Neural cell (in vitro differentiated cells): ENCODE data around the gene LEP. TPM values are rescaled to one million over a fixed set of nuclear protein-coding genes. Genes with fewer than 3 reads are reported as not detected.

Experiments used
- H2AFZ ChIP-seq: fragments of 200-600, 300-800 bp; sonication (generic), shearing (Covaris generic); 2 replicates; pipeline ENCODE4 v1.6.0; 2014; ENCODE audit warnings: low read depth, mild to moderate bottlenecking, antibody characterized with exemption, low read length, moderate library complexity
- H3F3A ChIP-seq: fragments of 200-600 bp; shearing (Covaris generic); 2 replicates; pipeline ENCODE4 v1.6.1; 2016; ENCODE audit warnings: mild to moderate bottlenecking, moderate library complexity, mixed read lengths, antibody characterized with exemption, low read length; ENCODE audit not compliant: insufficient read depth, poor library complexity, severe bottlenecking
- H3K27ac ChIP-seq: fragments of 200-600, 300-800 bp; sonication (generic), shearing (Covaris generic); 2 replicates; pipeline ENCODE4 v1.5.1; 2014; ENCODE audit warnings: mild to moderate bottlenecking, low read length, moderate library complexity
- H3K27me3 ChIP-seq: fragments of 300-800, 200-600 bp; sonication (generic), shearing (Covaris generic); 2 replicates; pipeline ENCODE4 v1.6.0; 2014; ENCODE audit warnings: mild to moderate bottlenecking, low read depth, low read length, moderate library complexity; ENCODE audit not compliant: insufficient read depth
- H3K36me3 ChIP-seq: fragments of 300-800, 200-600 bp; sonication (generic), shearing (Covaris generic); 2 replicates; pipeline ENCODE4 v1.5.1; 2014; ENCODE audit warnings: mild to moderate bottlenecking, antibody characterized with exemption, low read length, moderate library complexity; ENCODE audit not compliant: insufficient read depth
- H3K4me2 ChIP-seq: fragments of 300-800, 200-600 bp; sonication (generic), shearing (Covaris generic); 2 replicates; pipeline ENCODE4 v1.6.0; 2014; ENCODE audit warnings: mild to moderate bottlenecking, low read length
- H3K4me3 ChIP-seq: fragments of 300-800, 200-600 bp; sonication (generic), shearing (Covaris generic); 2 replicates; pipeline ENCODE4 v1.5.1; 2014; ENCODE audit warnings: mild to moderate bottlenecking, low read length, moderate library complexity
- H3K79me2 ChIP-seq: fragments of 200-600 bp; shearing (Covaris generic); replicated peaks from 2 replicates; pipeline ENCODE4 v1.6.0; 2014; ENCODE audit warnings: mild to moderate bottlenecking, low read length, moderate library complexity; ENCODE audit not compliant: insufficient read depth
- H3K9ac ChIP-seq: fragments of 300-800, 200-600 bp; sonication (generic), shearing (Covaris generic); 2 replicates; pipeline ENCODE4 v1.6.1; 2016; ENCODE audit warnings: mild to moderate bottlenecking, low read length, mixed read lengths
- H3K9me2 ChIP-seq: fragments of 200-600 bp; shearing (Covaris generic); 2 replicates; pipeline ENCODE4 v1.6.1; 2016; ENCODE audit warnings: mild to moderate bottlenecking, low read length, mixed read lengths; ENCODE audit not compliant: insufficient read depth
- H3K9me3 ChIP-seq: fragments of 200-600, 300-800 bp; sonication (generic), shearing (Covaris generic); 2 replicates; pipeline ENCODE4 v1.6.1; 2016; ENCODE audit warnings: mild to moderate bottlenecking, mixed run types, low read length, moderate library complexity, mixed read lengths
- H4K20me1 ChIP-seq: fragments of 200-600 bp; shearing (Covaris generic); 2 replicates; pipeline ENCODE4 v1.6.1; 2016; ENCODE audit warnings: mild to moderate bottlenecking, mixed run types; ENCODE audit not compliant: insufficient read depth
- CTCF ChIP-seq: fragments of 450-650 bp; IDR thresholded peaks from 2 replicates; pipeline ENCODE4 v1.5.1; 2014; ENCODE audit warnings: antibody characterized with exemption, mild to moderate bottlenecking, moderate library complexity; ENCODE audit not compliant: poor library complexity, severe bottlenecking
- EP300 ChIP-seq: fragments of 450-650 bp; conservative IDR thresholded peaks from 2 replicates; pipeline ENCODE4 v1.6.1; 2014; ENCODE audit warnings: antibody characterized with exemption, mild to moderate bottlenecking, moderate library complexity; ENCODE audit not compliant: poor library complexity, severe bottlenecking
- EZH2 ChIP-seq: fragments of 200-600, 300-800 bp; shearing (Covaris generic), sonication (generic); IDR thresholded peaks from 2 replicates; pipeline ENCODE4 v1.6.1; 2014; ENCODE audit warnings: antibody characterized with exemption, low read length, borderline replicate concordance, mild to moderate bottlenecking; ENCODE audit not compliant: insufficient read depth, poor library complexity, severe bottlenecking
- MXI1 ChIP-seq: fragments of 450-650 bp; conservative IDR thresholded peaks from 2 replicates; pipeline ENCODE4 v1.6.1; 2014; ENCODE audit warnings: antibody characterized with exemption, mild to moderate bottlenecking; ENCODE audit not compliant: poor library complexity, severe bottlenecking
- POLR2AphosphoS5 ChIP-seq: IDR thresholded peaks from 2 replicates; pipeline ENCODE4 v1.6.1; 2012
- RAD21 ChIP-seq: fragments of 450-650 bp; conservative IDR thresholded peaks from 2 replicates; pipeline ENCODE4 v1.6.1; 2014; ENCODE audit warnings: antibody characterized with exemption, mild to moderate bottlenecking, moderate library complexity
- REST ChIP-seq: IDR thresholded peaks from 2 replicates; pipeline ENCODE4 v1.6.1; 2012; ENCODE audit warnings: borderline replicate concordance
- SMC3 ChIP-seq: fragments of 450-650 bp; conservative IDR thresholded peaks from 2 replicates; pipeline ENCODE4 v1.6.1; 2014; ENCODE audit warnings: antibody characterized with exemption, mild to moderate bottlenecking, moderate library complexity; ENCODE audit not compliant: poor library complexity
- TAF1 ChIP-seq: IDR thresholded peaks from 2 replicates; pipeline ENCODE4 v1.6.1; 2012; ENCODE audit warnings: low read depth
- polyA plus RNA-seq: library from polyadenylated mRNA; depleted of rRNA; stranded (reverse); fragments of >200 nt; gene quantifications from 2 replicates; pipeline ENCODE4 v1.2.3, GENCODE V29; 2014

LEP gene
- polyA plus RNA-seq, 1 donor from 2014 or later: not detected

GRCh38 chr7:128217030-128217805, 23.9 kb upstream of the LEP start:
- Histone ChIP-seq H3K4me2 (no peak overlapping the region), H3K9ac (no peak overlapping the region), H3F3A (no peaks in the 10 kb centered on the region), H3K79me2 (no peaks in the 10 kb centered on the region), H4K20me1 (no peaks in the 10 kb centered on the region), H3K4me3 (no peak overlapping the region), H3K36me3 (no peaks in the 10 kb centered on the region), H3K9me2 (no peaks in the 10 kb centered on the region), H3K27me3 (no peaks in the 10 kb centered on the region), H2AFZ (no peak overlapping the region), H3K9me3 (no peaks in the 10 kb centered on the region), H3K27ac (no peak overlapping the region)
- TF ChIP-seq EZH2: no peak
- TF ChIP-seq CTCF: no peak
- TF ChIP-seq POLR2AphosphoS5: no peak
- no peak for TF ChIP-seq EP300
- TF ChIP-seq REST: no peak

- Histone ChIP-seq H3K9ac (no peak overlapping the region), H3K79me2 (no peaks in the 10 kb centered on the region), H3K4me2 (no peak overlapping the region), H3K9me2 (no peaks in the 10 kb centered on the region), H3K27me3 (no peaks in the 10 kb centered on the region), H3K36me3 (no peaks in the 10 kb centered on the region), H3K4me3 (no peak overlapping the region), H3F3A (no peaks in the 10 kb centered on the region), H2AFZ (no peak overlapping the region), H3K27ac (no peak overlapping the region), H3K9me3 (no peaks in the 10 kb centered on the region), H4K20me1 (no peaks in the 10 kb centered on the region)
- no peak for TF ChIP-seq CTCF
- TF ChIP-seq EZH2: no peak
- TF ChIP-seq TAF1: no peak
- TF ChIP-seq RAD21: no peak
- no peak for TF ChIP-seq REST
- no peak for TF ChIP-seq MXI1
- no peak for TF ChIP-seq EP300
- no peak for TF ChIP-seq POLR2AphosphoS5
- no peak for TF ChIP-seq SMC3
Observed at GRCh38 chr7:128217967-128218652, 23.0 kb upstream of the LEP start.
